ENCODE results near the gene ZBED6. TPM values are rescaled to one million over a fixed set of nuclear protein-coding genes. Genes with fewer than 3 reads are reported as not detected.

ZBED6 gene
- total and polyA plus RNA-seq, 7 donors = 0.60 to 21.4 (median 11.0) TPM

DNA sequence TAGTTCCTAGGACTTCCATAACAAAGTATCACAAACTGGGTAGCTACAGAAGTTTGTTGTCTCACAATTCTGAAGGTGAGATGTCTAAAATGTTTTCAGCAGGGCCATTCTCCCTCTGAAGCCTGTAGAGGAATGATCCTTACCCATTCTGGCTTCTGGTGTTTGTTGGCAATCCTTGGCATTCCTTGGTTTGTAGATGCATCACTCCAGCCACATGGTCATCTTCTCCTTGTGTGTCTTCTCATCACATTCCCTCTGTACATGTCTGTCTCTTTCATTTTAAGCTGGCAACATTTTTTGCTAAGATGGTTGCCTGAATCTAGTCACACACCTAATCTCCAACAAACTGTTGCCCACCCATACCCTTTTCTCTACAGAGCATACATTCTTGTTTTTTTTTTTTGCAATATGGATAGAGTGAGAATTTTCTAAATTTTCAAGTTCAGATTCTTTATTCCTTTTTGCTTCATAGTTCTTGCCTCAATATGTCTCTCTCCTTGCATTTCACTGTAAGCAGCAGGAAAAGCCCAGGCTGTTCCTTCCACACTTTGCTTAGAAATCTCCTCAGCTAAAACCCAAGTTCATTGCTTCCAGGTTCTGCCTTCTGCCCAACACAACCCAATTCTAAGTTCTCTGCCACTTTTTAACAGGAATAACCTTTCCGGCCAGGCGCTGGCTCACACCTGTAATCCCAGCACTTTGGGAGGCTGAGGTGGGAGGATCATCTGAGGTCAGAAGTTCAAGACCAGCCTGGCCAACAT, 18.3 kb downstream of the ZBED6 start:
- peaks cover 16 to 62% (median 26%) of the 10 kb centered on the region in 4 donors for H3K36me3 ChIP-seq
- no peak for DNase-seq
- TF ChIP-seq EP300 (IDR thresholded peaks at IDR 0.05) (no peak), POLR2AphosphoS5 (IDR thresholded peaks at IDR 0.05) (no peak), POLR2A (IDR thresholded peaks at IDR 0.05) (no peak)
- TF ChIP-seq, protein P1, sequence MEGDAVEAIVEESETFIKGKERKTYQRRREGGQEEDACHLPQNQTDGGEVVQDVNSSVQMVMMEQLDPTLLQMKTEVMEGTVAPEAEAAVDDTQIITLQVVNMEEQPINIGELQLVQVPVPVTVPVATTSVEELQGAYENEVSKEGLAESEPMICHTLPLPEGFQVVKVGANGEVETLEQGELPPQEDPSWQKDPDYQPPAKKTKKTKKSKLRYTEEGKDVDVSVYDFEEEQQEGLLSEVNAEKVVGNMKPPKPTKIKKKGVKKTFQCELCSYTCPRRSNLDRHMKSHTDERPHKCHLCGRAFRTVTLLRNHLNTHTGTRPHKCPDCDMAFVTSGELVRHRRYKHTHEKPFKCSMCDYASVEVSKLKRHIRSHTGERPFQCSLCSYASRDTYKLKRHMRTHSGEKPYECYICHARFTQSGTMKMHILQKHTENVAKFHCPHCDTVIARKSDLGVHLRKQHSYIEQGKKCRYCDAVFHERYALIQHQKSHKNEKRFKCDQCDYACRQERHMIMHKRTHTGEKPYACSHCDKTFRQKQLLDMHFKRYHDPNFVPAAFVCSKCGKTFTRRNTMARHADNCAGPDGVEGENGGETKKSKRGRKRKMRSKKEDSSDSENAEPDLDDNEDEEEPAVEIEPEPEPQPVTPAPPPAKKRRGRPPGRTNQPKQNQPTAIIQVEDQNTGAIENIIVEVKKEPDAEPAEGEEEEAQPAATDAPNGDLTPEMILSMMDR (IDR thresholded peaks at IDR 0.05) = no peak
- WGBS, 2 donors = 98 to 99% methylated on average over 2 of the region's 2 CpGs
- no peak overlapping the region for H3K4me3 ChIP-seq
- peaks cover 0 to 8% (median 1%) of the 10 kb centered on the region in 4 donors for H3K4me1 ChIP-seq
- H3K27ac ChIP-seq = no peak overlapping the region
- H3K27me3 ChIP-seq = no peaks in the 10 kb centered on the region
- intact Hi-C loops (cut with DNase I) = loop anchor here (5.0 kb wide), 1 partner anchor 71 kb away; no protein-coding TSS in a partner anchor
- no peaks in the 10 kb centered on the region for H3K9me3 ChIP-seq

DNA sequence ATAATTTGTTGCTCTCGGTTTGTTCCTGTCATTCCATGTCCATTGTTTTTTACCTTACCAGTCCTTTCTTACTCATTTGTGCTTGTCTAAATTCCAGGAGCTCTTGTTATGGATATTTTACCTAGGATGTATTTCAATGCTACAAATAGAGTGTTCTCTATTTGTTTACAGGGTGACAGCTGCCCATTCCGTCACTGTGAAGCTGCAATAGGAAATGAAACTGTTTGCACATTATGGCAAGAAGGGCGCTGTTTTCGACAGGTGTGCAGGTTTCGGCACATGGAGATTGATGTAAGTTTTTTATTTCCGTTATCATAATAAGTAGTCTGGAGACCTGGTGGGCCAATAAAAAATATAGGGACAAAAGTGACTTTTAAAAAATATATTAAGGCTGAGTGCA, 23.0 kb downstream of the ZBED6 start:
- no peaks in the 10 kb centered on the region for H3K9me3 ChIP-seq
- peaks cover 25 to 92% (median 55%) of the 10 kb centered on the region in 4 donors for H3K36me3 ChIP-seq
- no peak for DNase-seq
- 79 to 94% methylated on average over 6 of the region's 6 CpGs for WGBS, 2 donors
- peaks cover 0 to 9% (median 3%) of the 10 kb centered on the region in 4 donors for H3K4me1 ChIP-seq
- intact Hi-C loops (cut with DNase I) = no loop called here
- H3K27ac ChIP-seq = no peak overlapping the region
- TF ChIP-seq POLR2AphosphoS5 (IDR thresholded peaks at IDR 0.05) = no peak
- TF ChIP-seq EP300 (IDR thresholded peaks at IDR 0.05) = no peak
- TF ChIP-seq POLR2A (IDR thresholded peaks at IDR 0.05) = no peak
- TF ChIP-seq, protein P1 (IDR thresholded peaks at IDR 0.05) = no peak
- H3K4me3 ChIP-seq = no peak overlapping the region
- no peaks in the 10 kb centered on the region for H3K27me3 ChIP-seq

DNA sequence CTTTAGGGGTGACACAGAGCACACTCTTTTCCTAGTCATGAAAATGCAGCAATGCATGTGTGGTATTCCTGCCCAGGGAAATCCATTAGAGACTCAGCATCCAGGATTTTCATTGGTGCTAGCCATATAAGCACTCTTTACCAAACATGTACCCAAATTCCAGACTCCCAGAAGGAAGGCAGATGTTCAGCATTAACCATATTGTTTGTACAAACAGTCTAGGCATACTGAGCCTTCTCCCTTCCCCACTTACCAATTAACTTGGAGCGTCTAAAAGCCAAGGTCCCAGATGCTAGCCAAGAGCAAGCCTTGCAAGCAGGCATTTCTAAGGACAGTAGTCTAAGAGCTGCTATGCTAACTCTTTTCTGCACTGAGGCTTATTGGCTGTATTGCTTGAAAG, 27.9 kb downstream of the ZBED6 start:
- intact Hi-C loops (cut with DNase I) = no loop called here
- TF ChIP-seq, protein P1 (IDR thresholded peaks at IDR 0.05) = no peak
- TF ChIP-seq POLR2AphosphoS5 (IDR thresholded peaks at IDR 0.05) (no peak), POLR2A (IDR thresholded peaks at IDR 0.05) (no peak), EP300 (IDR thresholded peaks at IDR 0.05) (no peak)
- no peaks in the 10 kb centered on the region for H3K9me3 ChIP-seq
- H3K27ac ChIP-seq = no peak overlapping the region
- H3K36me3 ChIP-seq = peaks cover 19 to 73% (median 38%) of the 10 kb centered on the region in 4 donors
- no peak overlapping the region for H3K4me3 ChIP-seq
- DNase-seq = no peak
- H3K4me1 ChIP-seq = peaks cover 0 to 8% (median 2%) of the 10 kb centered on the region in 4 donors
- WGBS, 2 donors = 88 to 94% methylated on average over 1 of the region's 1 CpG
- H3K27me3 ChIP-seq = no peaks in the 10 kb centered on the region

DNA sequence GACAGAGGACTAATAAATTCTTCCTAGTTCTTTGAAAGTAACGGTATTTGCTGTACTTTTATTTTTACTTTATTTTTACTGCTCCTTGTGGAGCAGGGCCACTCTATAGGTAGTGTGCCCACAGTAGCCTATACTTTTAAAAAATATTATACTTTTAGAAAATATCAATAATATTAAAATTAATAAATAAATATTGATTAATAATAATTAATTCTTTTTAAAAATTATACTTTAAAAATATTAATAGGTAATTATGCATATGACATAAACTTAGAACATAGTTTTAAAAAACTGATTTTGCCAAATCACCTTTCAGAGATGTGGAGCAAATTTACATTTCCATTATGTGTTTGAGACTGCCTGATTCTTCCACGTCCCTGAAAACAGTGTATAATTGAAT, 30.8 kb downstream of the ZBED6 start:
- DNase-seq = no peak
- intact Hi-C loops (cut with DNase I) = no loop called here
- H3K4me1 ChIP-seq = peaks cover 0 to 8% (median 2%) of the 10 kb centered on the region in 4 donors
- H3K9me3 ChIP-seq = no peaks in the 10 kb centered on the region
- TF ChIP-seq, protein P1 (IDR thresholded peaks at IDR 0.05) = no peak
- TF ChIP-seq POLR2A (IDR thresholded peaks at IDR 0.05) = no peak
- TF ChIP-seq POLR2AphosphoS5 (IDR thresholded peaks at IDR 0.05) = no peak
- TF ChIP-seq EP300 (IDR thresholded peaks at IDR 0.05) = no peak
- no peaks in the 10 kb centered on the region for H3K27me3 ChIP-seq
- no peak overlapping the region for H3K4me3 ChIP-seq
- WGBS, 2 donors = 79 to 91% methylated on average over 2 of the region's 2 CpGs
- no peak overlapping the region for H3K27ac ChIP-seq
- H3K36me3 ChIP-seq = peaks cover 14 to 73% (median 30%) of the 10 kb centered on the region in 4 donors
